NB4 (cell line): ENCODE data around the gene CUEDC1.

Experiments used
- CTCF ChIP-seq: IDR thresholded peaks from one replicate; pipeline ENCODE4 v1.5.1; 2012; ENCODE audit warnings: low read depth, low read length
- POLR2A ChIP-seq: IDR thresholded peaks from 2 replicates; pipeline ENCODE4 v1.6.1; 2011; ENCODE audit warnings: mild to moderate bottlenecking; ENCODE audit not compliant: insufficient read length; ENCODE audit errors: extremely low read depth

- TF ChIP-seq POLR2A (no peak), CTCF (no peak)
Observed at GRCh38 chr17:57852955-57853328, 102.3 kb downstream of the CUEDC1 start.
